HEK293 (cell line): ENCODE measurements around the gene MBD3L4.

Experiments
- CTCF ChIA-PET: fragments of 350-600 bp; formaldehyde crosslinking; extraction: SDS; loops from one replicate; lab custom pipeline; 2021; ENCODE audit warnings: antibody characterized with exemption; lab: Yijun Ruan, JAX
- POLR2A ChIA-PET: fragments of 300-600 bp; formaldehyde crosslinking; extraction: SDS; loops from one replicate; lab custom pipeline; 2020; ENCODE audit warnings: antibody characterized with exemption, inconsistent platforms; lab: Yijun Ruan, JAX
- H3K27ac ChIP-seq: fragments of 200-500 bp; sonication (Bioruptor generic); 2 replicates; pipeline ENCODE4 v1.5.1; 2014; ENCODE audit warnings: low read depth, low read length, control low read depth, inconsistent platforms; ENCODE audit errors: extremely low read depth
- H3K36me3 ChIP-seq, 2 experiments: fragments of 200-500 bp in 1 of 2; sonication (Bioruptor generic) in 1 of 2; 1 replicate in 1 of 2; 2 replicates in 1 of 2; pipeline ENCODE4 v1.5.1; 2014 to 2017; ENCODE audit warnings: inconsistent platforms in 2 of 2, low read length in 2 of 2; ENCODE audit not compliant: control insufficient read depth in 2 of 2, insufficient read depth in 1 of 2
- H3K4me1 ChIP-seq: fragments of 200-500 bp; sonication (Bioruptor generic); 2 replicates; pipeline ENCODE4 v1.5.1; 2014; ENCODE audit warnings: mild to moderate bottlenecking, low read length, inconsistent platforms; ENCODE audit not compliant: control insufficient read depth, insufficient read depth
- H3K4me3 ChIP-seq: 2 replicates; pipeline ENCODE4 v1.5.1; 2011; ENCODE audit warnings: low read depth, mild to moderate bottlenecking, control low read depth, low read length, moderate library complexity
- H3K9me3 ChIP-seq: fragments of 200-500 bp; sonication (Bioruptor generic); 2 replicates; pipeline ENCODE4 v1.5.1; 2014; ENCODE audit warnings: low read depth, low read length, inconsistent platforms; ENCODE audit not compliant: control insufficient read depth, insufficient read depth
- FEZF1 ChIP-seq: fragments of 450-650 bp; formaldehyde crosslinking; IDR thresholded peaks from 2 replicates; pipeline ENCODE4 v1.5.1; 2016; ENCODE audit warnings: missing biosample characterization, missing genetic modification characterization
- HOXA7 ChIP-seq: sonication (generic); formaldehyde crosslinking; IDR thresholded peaks from 2 replicates; pipeline ENCODE4 v1.8.1; 2022; ENCODE audit warnings: missing genetic modification reagents, borderline replicate concordance
- KLF8 ChIP-seq: fragments of 450-650 bp; formaldehyde crosslinking; IDR thresholded peaks from 2 replicates; pipeline ENCODE4 v1.5.1; 2016; ENCODE audit warnings: missing biosample characterization, missing genetic modification characterization
- YY2 ChIP-seq: fragments of 450-650 bp; formaldehyde crosslinking; IDR thresholded peaks from 2 replicates; pipeline ENCODE4 v1.5.1; 2016; ENCODE audit warnings: missing biosample characterization, missing genetic modification characterization
- ZBTB7A ChIP-seq: fragments of 450-650 bp; formaldehyde crosslinking; IDR thresholded peaks from 2 replicates; pipeline ENCODE4 v1.5.1; 2016; ENCODE audit warnings: low read depth, missing biosample characterization, missing genetic modification characterization
- ZNF133 ChIP-seq: fragments of 450-650 bp; formaldehyde crosslinking; IDR thresholded peaks from 2 replicates; pipeline ENCODE4 v1.5.1; 2016; ENCODE audit warnings: missing biosample characterization, missing genetic modification characterization
- ZNF274 ChIP-seq, 2 experiments: fragments of 200-500 bp in 1 of 2; fragments of 450-650 bp in 1 of 2; sonication (Bioruptor generic) in 1 of 2; formaldehyde crosslinking in 1 of 2; IDR thresholded peaks; 2 replicates each; pipeline versions ENCODE4 v1.5.1 to v1.6.1; 2014 to 2016; ENCODE audit warnings: borderline replicate concordance in 1 of 2, inconsistent platforms in 1 of 2, low read length in 1 of 2, missing biosample characterization in 1 of 2, missing genetic modification characterization in 1 of 2
- ZNF473 ChIP-seq: fragments of 450-650 bp; formaldehyde crosslinking; IDR thresholded peaks from 2 replicates; pipeline ENCODE4 v1.5.1; 2017; ENCODE audit warnings: missing biosample characterization, missing genetic modification characterization
- ZNF571 ChIP-seq: fragments of 450-650 bp; formaldehyde crosslinking; IDR thresholded peaks from 2 replicates; pipeline ENCODE4 v1.5.0; 2017; ENCODE audit warnings: missing biosample characterization, missing genetic modification characterization
- ZNF621 ChIP-seq: fragments of 450-650 bp; formaldehyde crosslinking; IDR thresholded peaks from 2 replicates; pipeline ENCODE4 v1.5.1; 2017; ENCODE audit warnings: missing biosample characterization, missing genetic modification characterization
- ZNF701 ChIP-seq: fragments of 450-650 bp; formaldehyde crosslinking; IDR thresholded peaks from 2 replicates; pipeline ENCODE4 v1.5.1; 2016; ENCODE audit warnings: missing biosample characterization, missing genetic modification characterization
- ZNF707 ChIP-seq: fragments of 450-650 bp; formaldehyde crosslinking; IDR thresholded peaks from 2 replicates; pipeline ENCODE4 v1.5.1; 2016; ENCODE audit warnings: missing biosample characterization, missing genetic modification characterization
- ZNF776 ChIP-seq: fragments of 450-650 bp; formaldehyde crosslinking; IDR thresholded peaks from 2 replicates; pipeline ENCODE4 v1.5.0; 2017; ENCODE audit warnings: missing biosample characterization, missing genetic modification characterization, borderline replicate concordance
- ZNF785 ChIP-seq: fragments of 450-650 bp; formaldehyde crosslinking; IDR thresholded peaks from 2 replicates; pipeline ENCODE4 v1.5.1; 2016; ENCODE audit warnings: missing biosample characterization, missing genetic modification characterization
- TF ChIP-seq, protein P1 (sequence below): fragments of 450-650 bp; formaldehyde crosslinking; IDR thresholded peaks from 2 replicates; pipeline ENCODE4 v1.5.1; 2016; ENCODE audit warnings: missing biosample characterization, missing genetic modification characterization
- TF ChIP-seq, protein P2 (sequence below): fragments of 450-650 bp; formaldehyde crosslinking; IDR thresholded peaks from 2 replicates; pipeline ENCODE4 v1.5.1; 2016; ENCODE audit warnings: missing biosample characterization, missing genetic modification characterization
- TF ChIP-seq, protein P3 (sequence below): fragments of 450-650 bp; formaldehyde crosslinking; conservative IDR thresholded peaks from 2 replicates; pipeline ENCODE4 v1.5.1; 2016; ENCODE audit warnings: low read depth, missing biosample characterization, missing genetic modification characterization

Gene MBD3L4

DNA sequence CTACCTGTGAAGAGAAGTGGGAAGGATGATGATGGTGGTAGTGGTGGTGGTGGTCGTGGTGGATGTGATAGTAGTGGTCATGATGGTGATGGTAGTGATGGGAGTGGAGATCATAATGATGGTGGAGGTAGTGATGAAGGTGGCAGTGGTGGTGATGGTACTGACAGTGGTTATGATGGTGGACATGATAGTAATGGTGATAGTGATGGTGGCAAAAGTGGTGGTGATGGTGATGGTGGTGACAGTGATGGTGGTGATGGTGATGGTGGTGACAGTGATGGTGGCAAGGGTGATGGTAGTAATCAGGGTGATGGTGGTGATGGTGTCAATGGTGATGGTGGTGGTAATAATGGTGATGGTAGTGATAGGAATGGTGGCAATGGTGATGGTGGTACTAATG is 44.9 kb downstream of the MBD3L4 start:
- ChIA-PET POLR2A (no interaction called here), CTCF (interaction anchor here (0.5 kb wide), 1 partner anchor 113 kb away, joined by 4 read pairs; no protein-coding TSS in a partner anchor)
- H3K27ac ChIP-seq: no peak overlapping the region

DNA sequence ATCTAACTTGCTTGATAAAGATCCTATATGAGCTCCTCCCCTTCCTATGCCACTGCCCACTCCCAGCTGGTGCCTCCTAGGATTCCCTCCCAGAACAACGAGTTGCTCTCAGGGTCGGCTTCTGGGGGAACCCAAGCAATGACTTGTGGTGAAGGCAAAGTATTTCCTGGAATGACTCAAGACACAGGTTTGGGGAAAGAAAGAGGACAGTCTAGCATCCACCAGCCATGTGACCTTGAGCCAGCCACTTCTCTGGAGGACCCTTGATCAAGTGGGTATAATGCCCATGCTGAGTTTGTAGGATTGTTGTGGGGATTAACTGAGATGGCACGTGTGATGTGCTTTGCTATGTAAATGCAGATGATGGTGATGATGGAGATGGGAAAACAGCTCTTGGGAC is 51.7 kb downstream of the MBD3L4 start:
- CTCF ChIA-PET: interaction anchor here (0.6 to 0.9 kb wide), 2 partner anchors 12 to 286 kb away, joined by 3 to 6 read pairs; no protein-coding TSS in a partner anchor
- Histone ChIP-seq H3K36me3 (no peaks in the 10 kb centered on the region), H3K4me1 (no peaks in the 10 kb centered on the region), H3K9me3 (no peaks in the 10 kb centered on the region), H3K27ac (no peak overlapping the region), H3K4me3 (no peak overlapping the region)
- POLR2A ChIA-PET: no interaction called here
- TF ChIP-seq ZBTB7A (tag by site-specific recombination): no peak

More for the DNA sequence above, 44.9 kb downstream of the MBD3L4 start:
- H3K36me3 ChIP-seq: no peaks in the 10 kb centered on the region; a peak in 1 of 3 replicates
- no peaks in the 10 kb centered on the region for H3K9me3 ChIP-seq
- no peak overlapping the region for H3K4me3 ChIP-seq
- H3K4me1 ChIP-seq: no peaks in the 10 kb centered on the region
- 0 out of 2 replicates have a peak, but pooled peaks have one; percentile 23 for TF ChIP-seq ZNF707 (tag by site-specific recombination)
- no peak for TF ChIP-seq HOXA7 (CRISPR knock-in tag)
- peak; percentile 32; the same call in 1 of the 2 replicates for TF ChIP-seq ZNF133 (tag by site-specific recombination)
- 0 out of 2 replicates have a peak, but pooled peaks have one; percentile 61 for TF ChIP-seq ZNF776 (tag by site-specific recombination)
- TF ChIP-seq ZNF274 (IDR thresholded peaks at IDR 0.05; ENCODE audit: low read length): no peak
- peak; percentile 50; the same call in 1 of the 2 replicates for TF ChIP-seq ZNF274 (tag by site-specific recombination; IDR thresholded peaks at IDR 0.05; ENCODE audit: borderline replicate concordance)
- TF ChIP-seq, protein P1, sequence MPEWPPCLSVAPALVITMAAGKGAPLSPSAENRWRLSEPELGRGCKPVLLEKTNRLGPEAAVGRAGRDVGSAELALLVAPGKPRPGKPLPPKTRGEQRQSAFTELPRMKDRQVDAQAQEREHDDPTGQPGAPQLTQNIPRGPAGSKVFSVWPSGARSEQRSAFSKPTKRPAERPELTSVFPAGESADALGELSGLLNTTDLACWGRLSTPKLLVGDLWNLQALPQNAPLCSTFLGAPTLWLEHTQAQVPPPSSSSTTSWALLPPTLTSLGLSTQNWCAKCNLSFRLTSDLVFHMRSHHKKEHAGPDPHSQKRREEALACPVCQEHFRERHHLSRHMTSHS (tag by site-specific recombination): 0 out of 2 replicates have a peak, but pooled peaks have one; percentile 16
- peak; percentile 59; the same call in 1 of the 2 replicates for TF ChIP-seq ZNF621 (tag by site-specific recombination)
- TF ChIP-seq, protein P2, sequence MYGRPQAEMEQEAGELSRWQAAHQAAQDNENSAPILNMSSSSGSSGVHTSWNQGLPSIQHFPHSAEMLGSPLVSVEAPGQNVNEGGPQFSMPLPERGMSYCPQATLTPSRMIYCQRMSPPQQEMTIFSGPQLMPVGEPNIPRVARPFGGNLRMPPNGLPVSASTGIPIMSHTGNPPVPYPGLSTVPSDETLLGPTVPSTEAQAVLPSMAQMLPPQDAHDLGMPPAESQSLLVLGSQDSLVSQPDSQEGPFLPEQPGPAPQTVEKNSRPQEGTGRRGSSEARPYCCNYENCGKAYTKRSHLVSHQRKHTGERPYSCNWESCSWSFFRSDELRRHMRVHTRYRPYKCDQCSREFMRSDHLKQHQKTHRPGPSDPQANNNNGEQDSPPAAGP (tag by site-specific recombination): no peak
- peak; percentile 14; the same call in 1 of the 2 replicates for TF ChIP-seq YY2
- 0 out of 2 replicates have a peak, but pooled peaks have one; percentile 14 for TF ChIP-seq ZNF571 (tag by site-specific recombination)
- no peak for TF ChIP-seq FEZF1 (tag by site-specific recombination)
- TF ChIP-seq ZNF785: peak; percentile 63; the same call in 1 of the 2 replicates
- no peak for TF ChIP-seq ZNF701 (tag by site-specific recombination)
- no peak for TF ChIP-seq KLF8 (tag by site-specific recombination)
- TF ChIP-seq ZNF473 (tag by site-specific recombination): 0 out of 2 replicates have a peak, but pooled peaks have one; percentile 36
- TF ChIP-seq, protein P3, sequence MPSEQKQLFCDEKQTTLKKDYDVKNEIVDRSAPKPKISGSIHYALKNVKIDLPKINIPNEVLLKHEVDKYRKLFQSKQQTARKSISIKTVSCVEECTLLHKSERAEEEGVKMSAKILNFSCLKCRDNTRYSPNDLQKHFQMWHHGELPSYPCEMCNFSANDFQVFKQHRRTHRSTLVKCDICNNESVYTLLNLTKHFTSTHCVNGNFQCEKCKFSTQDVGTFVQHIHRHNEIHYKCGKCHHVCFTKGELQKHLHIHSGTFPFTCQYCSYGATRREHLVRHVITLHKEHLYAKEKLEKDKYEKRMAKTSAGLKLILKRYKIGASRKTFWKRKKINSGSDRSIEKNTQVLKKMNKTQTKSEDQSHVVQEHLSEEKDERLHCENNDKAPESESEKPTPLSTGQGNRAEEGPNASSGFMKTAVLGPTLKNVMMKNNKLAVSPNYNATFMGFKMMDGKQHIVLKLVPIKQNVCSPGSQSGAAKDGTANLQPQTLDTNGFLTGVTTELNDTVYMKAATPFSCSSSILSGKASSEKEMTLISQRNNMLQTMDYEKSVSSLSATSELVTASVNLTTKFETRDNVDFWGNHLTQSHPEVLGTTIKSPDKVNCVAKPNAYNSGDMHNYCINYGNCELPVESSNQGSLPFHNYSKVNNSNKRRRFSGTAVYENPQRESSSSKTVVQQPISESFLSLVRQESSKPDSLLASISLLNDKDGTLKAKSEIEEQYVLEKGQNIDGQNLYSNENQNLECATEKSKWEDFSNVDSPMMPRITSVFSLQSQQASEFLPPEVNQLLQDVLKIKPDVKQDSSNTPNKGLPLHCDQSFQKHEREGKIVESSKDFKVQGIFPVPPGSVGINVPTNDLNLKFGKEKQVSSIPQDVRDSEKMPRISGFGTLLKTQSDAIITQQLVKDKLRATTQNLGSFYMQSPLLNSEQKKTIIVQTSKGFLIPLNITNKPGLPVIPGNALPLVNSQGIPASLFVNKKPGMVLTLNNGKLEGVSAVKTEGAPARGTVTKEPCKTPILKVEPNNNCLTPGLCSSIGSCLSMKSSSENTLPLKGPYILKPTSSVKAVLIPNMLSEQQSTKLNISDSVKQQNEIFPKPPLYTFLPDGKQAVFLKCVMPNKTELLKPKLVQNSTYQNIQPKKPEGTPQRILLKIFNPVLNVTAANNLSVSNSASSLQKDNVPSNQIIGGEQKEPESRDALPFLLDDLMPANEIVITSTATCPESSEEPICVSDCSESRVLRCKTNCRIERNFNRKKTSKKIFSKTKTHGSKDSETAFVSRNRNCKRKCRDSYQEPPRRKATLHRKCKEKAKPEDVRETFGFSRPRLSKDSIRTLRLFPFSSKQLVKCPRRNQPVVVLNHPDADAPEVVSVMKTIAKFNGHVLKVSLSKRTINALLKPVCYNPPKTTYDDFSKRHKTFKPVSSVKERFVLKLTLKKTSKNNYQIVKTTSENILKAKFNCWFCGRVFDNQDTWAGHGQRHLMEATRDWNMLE (tag by site-specific recombination): no peak
